Mononuclear cell (primary cell): ENCODE data around the gene MRPS6. TPM values are rescaled to one million over a fixed set of nuclear protein-coding genes. Genes with fewer than 3 reads are reported as not detected.

Experiments
- H3K27me3 ChIP-seq: 2 replicates; pipeline ENCODE4 v1.6.0; 2011; ENCODE audit warnings: low read length, control low read depth; ENCODE audit not compliant: insufficient read depth
- H3K4me1 ChIP-seq: 2 replicates; pipeline ENCODE4 v1.5.1; 2011; ENCODE audit warnings: mild to moderate bottlenecking, low read length, control low read depth; ENCODE audit not compliant: insufficient read depth
- H3K4me3 ChIP-seq: 2 replicates; pipeline ENCODE4 v1.5.1; 2011; ENCODE audit warnings: mild to moderate bottlenecking, low read length, moderate library complexity
- H3K9me3 ChIP-seq: 2 replicates; pipeline ENCODE4 v1.5.1; 2011; ENCODE audit warnings: low read depth, mild to moderate bottlenecking, control low read depth, low read length
- total RNA-seq: library from RNA; depleted of rRNA; stranded (reverse); fragments of >200 nt; gene quantifications from one replicate; pipeline ENCODE4 v1.2.3, GENCODE V29; 2012

The MRPS6 gene
- total RNA-seq, 1 donor: 5.4 TPM

- Histone ChIP-seq H3K4me1 (no peaks in the 10 kb centered on the region), H3K9me3 (no peaks in the 10 kb centered on the region), H3K4me3 (no peak overlapping the region), H3K27me3 (no peaks in the 10 kb centered on the region)
Observed at GRCh38 chr21:34107606-34108005, 34.2 kb downstream of the MRPS6 start.

DNA sequence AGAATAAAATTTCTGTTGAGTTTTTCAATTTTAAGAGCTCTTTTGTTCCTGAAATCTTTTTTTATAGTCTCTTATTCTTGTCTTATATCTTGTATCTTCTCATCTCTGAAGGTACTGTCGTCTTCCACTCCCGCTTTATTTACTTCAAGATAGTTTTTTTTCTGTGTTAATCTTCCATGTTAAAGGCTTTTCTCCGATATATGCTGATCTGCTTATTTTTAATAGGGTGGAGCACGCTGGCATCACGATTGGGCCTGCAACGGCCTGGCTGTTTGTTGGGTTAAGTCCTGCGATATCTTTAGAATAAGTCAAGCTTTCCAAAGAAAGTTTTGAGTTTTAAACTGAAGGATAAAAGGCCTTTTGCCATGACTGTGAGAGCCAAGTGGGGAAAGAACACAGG lies 35.7 kb downstream of the MRPS6 start:
- H3K4me3 ChIP-seq: no peak overlapping the region
- H3K27me3 ChIP-seq: no peaks in the 10 kb centered on the region
- peaks cover 5% of the 10 kb centered on the region for H3K4me1 ChIP-seq

DNA sequence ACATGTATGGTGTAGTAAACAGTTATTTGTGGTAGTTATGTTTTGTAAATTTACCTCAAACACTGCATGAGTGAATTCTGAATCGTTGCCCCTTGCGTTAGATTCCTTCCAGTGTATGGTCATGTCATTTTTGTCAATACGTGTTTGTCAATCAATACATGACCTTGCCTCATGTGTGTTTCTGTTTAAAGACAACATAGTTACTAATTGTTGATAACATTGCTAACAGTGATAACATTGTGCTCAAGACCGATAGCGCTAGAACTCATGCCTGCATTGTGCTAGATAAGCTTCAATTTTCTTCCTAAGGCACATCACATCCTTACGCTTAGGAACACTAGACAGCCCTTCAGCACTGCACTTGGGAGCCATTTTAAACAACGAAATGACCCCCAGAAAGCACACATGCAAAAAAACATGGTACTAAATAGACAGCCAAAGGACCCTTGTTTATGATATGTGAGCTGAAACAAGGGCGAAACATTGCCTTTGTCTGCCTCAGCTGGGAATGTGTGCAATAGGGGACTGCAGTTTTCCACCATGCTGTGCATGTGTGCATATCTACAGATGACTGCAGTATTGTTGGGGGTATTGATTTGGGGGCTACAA lies 37.3 kb downstream of the MRPS6 start:
- H3K9me3 ChIP-seq: no peaks in the 10 kb centered on the region
- H3K4me3 ChIP-seq: no peak overlapping the region
- no peaks in the 10 kb centered on the region for H3K27me3 ChIP-seq
- H3K4me1 ChIP-seq: peaks cover 8% of the 10 kb centered on the region

More for the DNA sequence above, 35.7 kb downstream of the MRPS6 start:
- no peaks in the 10 kb centered on the region for H3K9me3 ChIP-seq

- H3K27me3 ChIP-seq: no peaks in the 10 kb centered on the region
- peaks cover 8% of the 10 kb centered on the region for H3K4me1 ChIP-seq
- no peak overlapping the region for H3K4me3 ChIP-seq
- H3K9me3 ChIP-seq: no peaks in the 10 kb centered on the region
Observed at GRCh38 chr21:34112316-34113033, 39.1 kb downstream of the MRPS6 start.

DNA sequence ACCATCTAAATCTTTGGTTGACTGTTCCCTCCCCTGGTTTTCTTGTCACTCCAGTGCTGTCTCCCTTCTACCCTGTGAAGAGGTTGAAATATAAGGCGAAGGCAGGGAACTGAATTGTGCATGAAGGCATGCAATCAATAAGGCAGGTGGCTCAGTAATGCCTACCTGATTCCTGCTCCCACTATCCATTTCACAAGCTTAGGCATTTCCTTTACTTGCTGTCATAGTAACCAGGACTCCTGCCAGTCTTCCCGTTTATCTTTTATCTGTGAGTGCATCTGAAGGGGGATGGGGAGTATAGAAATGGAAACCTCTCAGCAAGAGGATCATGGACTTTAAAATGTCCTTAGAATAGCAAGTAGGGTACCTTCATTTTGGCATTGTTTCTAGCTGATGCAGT lies 40.5 kb downstream of the MRPS6 start:
- Histone ChIP-seq H3K4me1 (peaks cover 8% of the 10 kb centered on the region), H3K4me3 (no peak overlapping the region), H3K9me3 (no peaks in the 10 kb centered on the region), H3K27me3 (no peaks in the 10 kb centered on the region)

DNA sequence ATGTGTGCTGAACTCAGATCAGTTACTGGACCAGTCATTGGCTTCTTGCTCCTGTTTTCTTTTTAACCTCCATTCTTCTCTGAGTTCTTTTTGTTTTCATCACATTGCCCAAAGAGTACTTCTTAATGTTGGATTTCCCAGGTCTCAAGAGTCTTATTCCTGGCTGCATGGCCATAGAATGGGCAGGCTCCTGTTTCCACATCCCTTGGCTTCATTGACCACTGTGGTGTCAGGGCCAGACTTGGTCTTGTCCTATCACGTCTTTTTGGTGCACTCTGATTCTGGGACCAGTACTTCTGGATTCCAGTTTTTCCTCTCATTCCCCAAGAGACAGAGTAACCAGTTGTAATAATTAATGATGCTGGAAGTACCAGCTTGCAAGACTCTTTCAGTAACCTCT lies 41.8 kb downstream of the MRPS6 start:
- Histone ChIP-seq H3K4me1 (peaks cover 8% of the 10 kb centered on the region), H3K4me3 (no peak overlapping the region), H3K27me3 (no peaks in the 10 kb centered on the region), H3K9me3 (no peaks in the 10 kb centered on the region)

- Histone ChIP-seq H3K9me3 (no peaks in the 10 kb centered on the region), H3K4me3 (no peak overlapping the region), H3K27me3 (no peaks in the 10 kb centered on the region), H3K4me1 (peaks cover 8% of the 10 kb centered on the region)
Observed at GRCh38 chr21:34116569-34116968, 43.2 kb downstream of the MRPS6 start.

DNA sequence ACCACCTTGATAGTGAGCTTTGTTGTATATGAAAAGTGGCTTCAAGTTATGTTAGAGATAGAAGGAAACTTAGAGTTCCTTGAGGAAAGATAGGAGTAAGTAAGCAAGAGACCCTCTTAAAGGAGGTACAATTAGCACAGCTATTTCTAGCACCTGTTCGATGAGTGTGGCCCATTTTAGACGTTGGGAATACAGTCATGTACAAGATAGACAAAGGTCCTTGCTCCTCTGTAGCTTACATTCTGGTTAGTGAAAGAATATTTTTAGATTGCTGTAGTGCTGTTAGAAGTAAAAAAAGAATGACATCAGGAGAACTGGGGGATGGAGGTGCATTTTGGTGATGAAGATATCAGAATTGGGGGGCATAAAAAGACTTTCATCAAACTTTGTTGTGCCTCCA lies 47.5 kb downstream of the MRPS6 start:
- Histone ChIP-seq H3K4me1 (no peaks in the 10 kb centered on the region), H3K9me3 (no peaks in the 10 kb centered on the region), H3K27me3 (no peaks in the 10 kb centered on the region), H3K4me3 (no peak overlapping the region)

- H3K27me3 ChIP-seq: no peaks in the 10 kb centered on the region
- no peak overlapping the region for H3K4me3 ChIP-seq
- no peaks in the 10 kb centered on the region for H3K9me3 ChIP-seq
- H3K4me1 ChIP-seq: no peaks in the 10 kb centered on the region
Observed at GRCh38 chr21:34122047-34122446, 48.7 kb downstream of the MRPS6 start.

DNA sequence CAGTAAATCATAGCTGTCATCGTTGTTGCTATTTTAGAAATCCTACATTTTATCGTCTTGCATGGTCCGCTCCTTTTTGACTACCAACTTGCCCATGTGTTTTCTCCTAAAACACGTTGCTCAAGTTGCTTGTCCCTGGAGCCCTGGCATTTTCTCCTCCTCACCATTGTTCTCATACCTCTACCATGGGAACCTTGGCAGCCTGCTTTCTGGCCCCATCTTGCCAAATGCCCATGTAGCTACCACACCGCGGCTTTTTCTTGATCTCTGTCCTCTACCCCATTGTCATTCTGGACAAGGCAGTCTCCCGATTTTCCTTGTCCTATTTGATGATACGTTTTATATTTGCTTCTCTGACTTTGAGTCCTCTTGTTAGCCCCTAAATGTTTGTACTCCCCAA lies 50.2 kb downstream of the MRPS6 start:
- H3K4me1 ChIP-seq: no peaks in the 10 kb centered on the region
- H3K4me3 ChIP-seq: no peak overlapping the region
- H3K9me3 ChIP-seq: no peaks in the 10 kb centered on the region

GRCh38 chr21:34126269-34126668 lies 52.9 kb downstream of the MRPS6 start:
- Histone ChIP-seq H3K9me3 (no peaks in the 10 kb centered on the region), H3K4me3 (no peak overlapping the region), H3K27me3 (no peaks in the 10 kb centered on the region), H3K4me1 (peaks cover 17% of the 10 kb centered on the region)

More for the DNA sequence above, 50.2 kb downstream of the MRPS6 start:
- H3K27me3 ChIP-seq: no peaks in the 10 kb centered on the region

- Histone ChIP-seq H3K27me3 (no peaks in the 10 kb centered on the region), H3K4me1 (peaks cover 21% of the 10 kb centered on the region)
Observed at GRCh38 chr21:34126691-34127090, 53.3 kb downstream of the MRPS6 start.

GRCh38 chr21:34128124-34128523 lies 54.7 kb downstream of the MRPS6 start:
- Histone ChIP-seq H3K4me1 (peaks cover 36% of the 10 kb centered on the region), H3K9me3 (no peaks in the 10 kb centered on the region), H3K27me3 (no peaks in the 10 kb centered on the region), H3K4me3 (no peak overlapping the region)

More at GRCh38 chr21:34126691-34127090, 53.3 kb downstream of the MRPS6 start:
- H3K9me3 ChIP-seq: no peaks in the 10 kb centered on the region
- no peak overlapping the region for H3K4me3 ChIP-seq

- Histone ChIP-seq H3K4me1 (peaks cover 41% of the 10 kb centered on the region), H3K27me3 (no peaks in the 10 kb centered on the region), H3K9me3 (no peaks in the 10 kb centered on the region), H3K4me3 (no peak overlapping the region)
Observed at GRCh38 chr21:34128674-34129038, 55.3 kb downstream of the MRPS6 start.

GRCh38 chr21:34129039-34129891 lies 55.9 kb downstream of the MRPS6 start:
- no peaks in the 10 kb centered on the region for H3K27me3 ChIP-seq
- no peaks in the 10 kb centered on the region for H3K9me3 ChIP-seq
- peaks cover 47% of the 10 kb centered on the region for H3K4me1 ChIP-seq
- H3K4me3 ChIP-seq: no peak overlapping the region
